NCI-H2029 (cell line): ENCODE data around the gene SDF2L1.
"Not testable (repeated sequence)": the region's sequence is repeated elsewhere in the genome, so short reads cannot be mapped to it uniquely, and the experiment has no call there.

Experiments used
- DNase-seq: peaks from one replicate; lab custom pipeline; 2025; lab: John Stamatoyannopoulos, UW

The SDF2L1 gene, protein sequence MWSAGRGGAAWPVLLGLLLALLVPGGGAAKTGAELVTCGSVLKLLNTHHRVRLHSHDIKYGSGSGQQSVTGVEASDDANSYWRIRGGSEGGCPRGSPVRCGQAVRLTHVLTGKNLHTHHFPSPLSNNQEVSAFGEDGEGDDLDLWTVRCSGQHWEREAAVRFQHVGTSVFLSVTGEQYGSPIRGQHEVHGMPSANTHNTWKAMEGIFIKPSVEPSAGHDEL

DNA sequence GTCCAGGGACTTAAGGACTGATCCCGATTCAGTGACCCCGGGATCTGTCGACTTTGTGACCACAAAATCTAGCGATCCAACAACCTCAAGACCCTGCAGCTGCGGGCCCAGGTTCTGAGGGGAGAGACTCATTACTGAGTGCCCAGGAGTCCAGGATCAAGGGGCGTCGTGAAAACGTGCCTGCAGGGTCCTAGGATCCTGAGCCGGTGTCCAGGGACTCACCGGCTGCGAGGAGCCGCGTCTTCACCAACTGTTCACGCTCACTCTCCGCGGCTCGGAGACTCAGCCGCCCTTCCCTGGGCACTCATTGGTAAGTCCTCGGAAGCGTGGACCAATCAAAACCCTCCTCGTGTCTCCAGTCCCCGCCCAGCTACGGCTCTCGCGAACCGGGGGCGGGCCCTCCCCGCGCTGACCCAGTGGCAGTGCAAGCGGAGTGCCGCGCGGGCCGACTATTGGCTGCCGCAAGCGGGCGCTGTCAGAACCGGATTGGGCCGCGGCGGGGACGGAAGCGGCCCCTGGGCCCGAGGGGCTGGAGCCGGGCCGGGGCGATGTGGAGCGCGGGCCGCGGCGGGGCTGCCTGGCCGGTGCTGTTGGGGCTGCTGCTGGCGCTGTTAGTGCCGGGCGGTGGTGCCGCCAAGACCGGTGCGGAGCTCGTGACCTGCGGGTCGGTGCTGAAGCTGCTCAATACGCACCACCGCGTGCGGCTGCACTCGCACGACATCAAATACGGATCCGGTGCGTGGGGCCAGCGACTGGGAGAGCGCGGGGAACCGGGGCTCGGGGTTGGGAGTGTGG lies at the start of gene SDF2L1:
TSS of gene SDF2L1 (plus strand) at position 514 of the 795 bp plus-strand sequence. CDS start at position 549, 35 bp downstream.
- DNase-seq: peak; percentile 94

DNA sequence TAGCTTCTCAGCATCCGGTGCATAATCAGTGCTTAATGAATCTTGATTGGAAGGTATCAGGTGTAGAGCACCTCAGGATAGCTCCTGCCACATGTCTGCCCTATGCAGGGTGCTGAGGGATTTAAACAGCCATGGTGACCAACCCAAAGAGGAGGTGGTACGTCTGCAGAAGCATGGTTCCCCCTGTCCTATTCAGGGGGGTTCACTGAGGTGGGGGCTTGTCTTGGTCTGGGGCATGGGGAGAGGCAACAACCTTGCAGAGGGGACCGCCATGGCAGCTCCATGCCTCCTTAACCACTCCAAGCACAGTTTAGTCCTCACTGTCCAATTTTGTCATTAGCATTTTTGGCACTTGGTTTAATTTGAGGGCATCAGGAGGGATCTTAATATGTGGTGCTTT lies 49.7 kb upstream of the SDF2L1 start:
- no peak for DNase-seq

DNA sequence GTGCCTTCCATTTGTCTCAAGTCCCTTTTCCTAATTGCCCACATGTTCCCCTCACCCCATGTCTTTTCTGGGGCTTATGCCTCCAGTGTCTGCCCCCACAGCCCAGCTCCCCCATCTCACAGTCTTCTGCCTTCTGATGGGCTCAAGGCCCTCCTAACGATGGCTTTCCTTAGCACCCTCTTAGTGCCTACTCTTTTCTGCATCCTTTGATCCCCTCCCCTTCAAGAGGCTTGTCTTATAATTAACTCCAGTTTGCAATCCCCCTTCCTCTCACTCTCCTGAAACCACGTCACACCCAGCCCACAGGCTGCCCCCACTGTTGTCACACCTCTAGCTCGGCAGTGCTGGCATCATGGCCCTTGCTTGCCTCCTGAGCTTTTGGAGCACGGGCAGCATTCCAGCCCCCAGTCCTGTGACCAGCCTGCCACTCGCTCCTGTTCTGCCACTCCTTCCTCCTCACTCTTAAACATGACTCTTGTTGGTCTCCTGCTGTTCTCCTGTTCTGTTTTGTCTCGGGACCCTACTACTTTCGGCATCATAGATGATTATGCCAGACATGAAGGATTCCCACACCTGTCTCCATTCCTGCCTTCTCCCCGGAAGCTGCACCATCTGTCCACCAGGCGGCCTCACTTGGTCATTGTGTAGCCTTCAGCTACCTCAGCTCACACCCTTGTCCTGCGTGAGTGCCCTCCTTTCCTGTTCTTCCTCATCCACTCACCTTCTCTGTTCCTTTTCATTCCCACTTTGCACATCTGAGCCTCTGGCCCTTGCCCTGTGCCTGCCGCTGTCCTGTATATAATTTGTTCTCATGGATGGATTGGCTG lies 48.5 kb upstream of the SDF2L1 start:
- no peak for DNase-seq

DNA sequence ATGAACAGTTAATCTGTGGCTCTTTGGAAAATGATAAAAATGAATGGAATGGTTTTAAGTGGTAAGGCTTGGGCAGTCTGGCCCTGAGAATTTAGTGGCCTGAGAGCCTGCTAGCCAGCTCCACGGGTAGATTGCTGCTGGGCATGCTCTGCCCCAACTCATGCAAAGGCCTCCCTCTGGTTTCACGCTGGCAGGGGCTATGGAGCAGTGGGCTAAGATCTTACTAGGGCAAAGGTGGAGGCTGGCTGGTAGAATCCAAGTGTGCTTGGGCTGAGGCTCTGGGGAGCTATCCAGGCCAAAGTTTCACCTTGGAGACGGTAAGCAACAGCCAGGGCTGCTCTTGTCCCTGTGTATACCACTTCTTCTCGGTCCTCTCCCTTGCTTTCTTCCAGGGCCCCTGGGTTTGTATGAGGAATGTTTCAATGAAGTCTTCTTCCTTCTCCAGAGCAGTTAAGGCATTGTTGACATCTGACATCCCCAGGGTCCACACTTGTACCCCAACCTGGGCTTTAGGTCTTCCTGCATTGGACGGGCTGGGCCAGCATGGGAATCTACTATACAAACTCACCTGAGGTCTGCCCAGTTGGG lies 47.1 kb upstream of the SDF2L1 start:
- no peak for DNase-seq

DNA sequence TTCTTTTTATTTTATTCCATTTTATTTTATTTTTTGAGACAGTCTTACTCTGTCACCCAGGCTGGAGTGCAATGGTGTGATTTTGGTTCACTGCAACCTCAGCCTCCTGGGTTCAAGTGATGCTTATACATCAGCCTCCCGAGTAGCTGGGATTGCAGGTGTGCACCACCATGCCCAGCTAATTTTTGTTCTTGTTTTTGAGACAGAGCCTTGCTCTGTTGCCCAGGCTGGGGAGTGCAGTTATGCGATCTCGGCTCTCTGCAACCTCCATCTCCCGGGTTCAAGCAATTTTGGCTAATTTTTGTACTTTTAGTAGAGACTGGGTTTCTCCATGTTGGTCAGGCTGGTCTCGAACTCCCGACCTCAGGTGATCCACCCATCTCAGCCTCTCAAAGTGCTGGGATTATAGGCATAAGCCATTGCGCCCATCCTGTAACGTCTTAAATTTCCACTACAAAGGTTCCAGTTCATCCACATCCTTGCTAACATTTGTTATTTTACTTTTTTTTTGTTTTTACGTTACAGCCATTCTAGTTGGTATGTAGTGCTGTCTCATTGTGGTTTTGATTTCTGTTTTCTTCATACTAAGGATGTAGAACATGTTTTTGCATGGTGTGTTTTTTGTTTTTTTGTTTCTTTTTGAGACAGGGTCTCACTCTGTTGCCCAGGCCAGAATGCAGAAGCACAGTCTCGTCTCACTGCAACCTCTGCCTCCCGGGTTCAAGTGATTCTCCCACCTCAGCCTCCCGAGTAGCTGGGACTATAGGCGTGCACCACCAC lies 45.6 kb upstream of the SDF2L1 start:
- DNase-seq: not testable (repeated sequence)

DNA sequence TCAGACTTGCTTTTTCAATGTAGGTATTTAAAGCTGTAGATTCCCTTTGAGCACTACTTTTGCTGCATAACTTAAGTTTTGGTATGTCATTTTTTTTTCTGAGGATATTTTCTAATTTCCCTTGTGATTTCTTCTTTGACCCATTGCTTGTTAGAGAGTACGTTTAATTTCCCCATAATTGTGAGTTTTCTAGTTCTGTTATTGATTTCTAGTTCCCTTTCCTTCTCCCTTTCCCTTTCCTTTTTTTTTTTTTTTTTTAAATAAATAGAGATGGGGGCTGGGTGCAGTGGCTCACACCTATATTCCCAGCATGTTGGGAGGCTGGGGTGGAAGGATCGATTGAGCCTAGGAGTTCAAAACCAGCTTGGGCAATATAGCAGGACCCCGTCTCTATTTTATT lies 43.8 kb upstream of the SDF2L1 start:
- DNase-seq: no peak

DNA sequence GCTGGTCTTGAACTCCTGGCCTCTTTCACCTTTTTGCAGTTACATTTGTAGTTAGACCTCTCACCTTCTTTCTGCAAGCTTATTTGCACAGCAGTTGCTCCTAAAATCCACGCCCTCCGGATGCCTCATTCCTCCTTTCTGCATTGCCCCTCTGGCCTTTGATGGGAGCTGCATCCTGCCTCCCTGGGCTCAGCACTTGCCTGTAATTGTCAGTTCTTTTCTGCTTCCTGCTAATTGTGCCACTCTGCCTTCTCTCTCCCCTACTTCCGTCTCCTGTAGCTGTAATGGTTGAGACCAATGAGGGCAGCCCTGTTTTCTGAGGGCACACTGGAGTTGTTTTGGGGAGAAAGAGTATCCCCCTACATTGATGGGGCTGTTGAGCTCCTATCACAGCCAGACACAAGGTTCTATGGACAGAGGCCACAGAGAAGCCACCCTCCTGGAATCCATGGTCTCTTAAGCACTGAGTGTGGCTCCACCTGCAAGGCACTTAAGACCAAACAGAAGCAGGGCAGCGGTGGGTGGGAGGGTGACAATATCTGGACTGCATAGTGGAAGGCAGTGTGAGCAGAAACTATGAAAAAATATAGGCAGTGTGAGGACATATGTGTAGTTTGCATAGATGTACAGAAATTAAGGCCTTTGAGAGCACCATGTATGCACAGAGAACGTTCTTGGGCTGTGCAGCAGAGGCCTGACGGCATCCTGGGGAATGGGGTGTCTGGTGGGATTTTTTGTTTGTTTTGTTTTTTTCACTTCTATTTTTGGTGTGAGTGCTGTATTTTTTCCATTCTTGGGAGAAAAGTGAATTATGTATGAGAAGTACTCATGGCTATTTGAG lies 42.8 kb upstream of the SDF2L1 start:
- DNase-seq: no peak

DNA sequence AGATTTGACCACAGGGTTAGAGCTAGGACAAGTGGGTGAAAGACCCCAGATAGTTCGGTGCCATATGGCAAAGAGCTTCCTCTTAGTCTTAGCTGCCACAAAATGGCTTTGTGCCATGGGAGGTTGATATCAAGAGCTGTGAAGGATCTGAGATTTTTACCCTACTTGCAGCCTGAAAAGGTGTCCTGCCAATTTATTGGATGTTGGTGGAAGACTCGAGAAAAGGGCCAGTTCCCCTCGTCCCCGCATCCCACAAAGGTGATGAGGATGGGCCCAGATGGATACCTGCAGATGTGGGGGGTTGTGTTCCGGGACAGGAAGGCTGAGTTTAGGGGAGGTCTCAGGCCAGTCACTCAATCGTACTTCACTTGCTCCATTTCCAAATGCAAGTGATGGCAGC lies 39.5 kb upstream of the SDF2L1 start:
- no peak for DNase-seq

DNA sequence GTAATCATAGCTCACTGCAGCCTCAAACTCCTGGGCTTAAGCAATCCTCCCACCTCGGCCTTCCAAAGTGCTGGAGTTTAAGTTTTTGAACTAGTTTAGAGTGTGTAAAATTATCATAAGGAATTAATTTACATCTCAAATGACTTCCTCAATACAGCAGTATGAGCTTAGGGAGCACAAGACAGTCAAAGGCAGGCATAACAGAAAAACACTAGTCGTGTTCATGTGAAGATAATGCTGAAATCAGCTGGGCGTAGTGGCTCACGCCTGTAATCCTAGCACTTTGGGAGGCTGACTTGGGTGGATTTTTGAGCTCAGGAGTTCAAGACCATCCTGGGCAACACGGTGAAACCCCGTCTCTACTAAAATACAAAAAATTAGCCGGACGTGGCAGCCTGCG lies 38.1 kb upstream of the SDF2L1 start:
- DNase-seq: no peak

DNA sequence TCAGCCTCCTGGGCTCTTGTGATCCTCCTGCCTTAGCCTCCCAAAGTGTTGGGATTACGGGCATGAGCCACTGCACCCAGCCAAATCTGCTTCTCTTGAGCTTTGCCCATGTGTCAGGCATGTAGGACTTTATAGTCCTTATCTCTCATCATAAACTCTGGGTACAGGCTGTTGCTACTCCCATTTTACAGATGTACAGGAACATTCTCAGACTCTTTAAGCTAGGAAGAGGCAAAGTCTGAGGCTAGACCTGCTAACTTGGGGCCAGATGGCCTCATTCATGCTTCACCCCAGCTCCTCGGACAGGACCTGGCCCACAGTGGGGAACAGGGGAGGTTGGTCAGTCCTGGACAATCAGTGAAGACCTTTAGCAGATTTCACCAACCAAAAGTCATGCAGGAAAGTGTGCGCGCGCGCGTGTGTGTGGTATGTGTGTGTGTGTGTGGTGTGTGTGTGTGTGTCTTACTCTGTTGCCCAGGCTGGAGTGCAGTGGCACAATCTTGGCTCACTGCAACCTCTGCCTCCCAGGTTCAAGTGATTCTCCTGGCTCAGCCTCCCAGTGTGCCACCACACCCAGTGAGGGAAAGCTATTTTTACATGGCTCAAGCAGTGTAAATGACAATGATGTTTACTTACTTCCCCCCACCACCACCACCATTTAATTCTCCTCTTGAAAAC lies 36.1 kb upstream of the SDF2L1 start:
- no peak for DNase-seq

DNA sequence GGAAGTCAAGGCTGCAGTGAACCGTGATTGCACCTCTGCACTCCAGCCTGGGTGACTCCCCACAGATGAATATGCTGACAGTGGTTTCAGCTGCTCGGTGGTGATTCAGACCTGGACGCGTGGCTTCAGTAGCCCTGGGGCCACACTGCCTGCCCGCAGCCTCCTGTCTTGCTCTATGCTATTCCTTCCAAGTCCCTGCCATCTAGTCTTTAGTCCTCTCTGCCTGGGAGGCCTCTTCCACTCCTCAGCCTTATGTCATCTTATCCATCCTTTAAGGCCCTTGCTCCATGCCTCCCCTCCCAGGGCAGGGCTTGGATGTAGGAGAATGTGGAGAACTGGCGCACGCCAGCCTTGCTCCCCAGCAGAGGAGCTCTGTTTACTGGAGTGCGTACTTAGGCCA lies 35.3 kb upstream of the SDF2L1 start:
- no peak for DNase-seq

DNA sequence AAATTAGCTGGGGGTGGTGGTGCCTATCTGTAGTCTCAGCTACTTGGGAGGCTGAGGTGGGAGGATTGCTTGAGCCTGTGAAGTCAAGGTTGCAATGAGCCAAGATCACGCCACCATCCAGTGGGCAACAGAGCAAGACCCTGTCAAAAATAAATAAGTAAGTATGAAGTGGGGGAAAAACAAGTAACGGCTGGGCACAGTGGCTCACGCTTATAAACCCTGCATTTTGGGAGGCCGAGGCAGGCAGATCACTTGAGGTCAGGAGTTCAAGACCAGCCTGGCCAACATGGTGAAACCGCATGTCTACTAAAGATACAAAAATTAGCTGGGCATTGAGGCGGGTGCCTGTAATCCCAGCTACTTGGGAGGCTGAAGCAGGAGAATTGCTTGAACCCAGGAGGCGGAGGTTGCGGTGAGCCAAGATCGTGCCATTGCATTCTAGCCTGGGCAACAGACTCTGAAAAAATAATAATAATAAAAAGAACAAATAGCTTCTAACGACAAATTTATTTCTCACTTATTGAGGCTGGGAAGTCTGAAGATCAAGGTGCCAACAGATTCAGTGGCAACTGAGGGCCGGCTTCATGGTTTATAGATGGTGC lies 32.4 kb upstream of the SDF2L1 start:
- DNase-seq: not testable (repeated sequence)

DNA sequence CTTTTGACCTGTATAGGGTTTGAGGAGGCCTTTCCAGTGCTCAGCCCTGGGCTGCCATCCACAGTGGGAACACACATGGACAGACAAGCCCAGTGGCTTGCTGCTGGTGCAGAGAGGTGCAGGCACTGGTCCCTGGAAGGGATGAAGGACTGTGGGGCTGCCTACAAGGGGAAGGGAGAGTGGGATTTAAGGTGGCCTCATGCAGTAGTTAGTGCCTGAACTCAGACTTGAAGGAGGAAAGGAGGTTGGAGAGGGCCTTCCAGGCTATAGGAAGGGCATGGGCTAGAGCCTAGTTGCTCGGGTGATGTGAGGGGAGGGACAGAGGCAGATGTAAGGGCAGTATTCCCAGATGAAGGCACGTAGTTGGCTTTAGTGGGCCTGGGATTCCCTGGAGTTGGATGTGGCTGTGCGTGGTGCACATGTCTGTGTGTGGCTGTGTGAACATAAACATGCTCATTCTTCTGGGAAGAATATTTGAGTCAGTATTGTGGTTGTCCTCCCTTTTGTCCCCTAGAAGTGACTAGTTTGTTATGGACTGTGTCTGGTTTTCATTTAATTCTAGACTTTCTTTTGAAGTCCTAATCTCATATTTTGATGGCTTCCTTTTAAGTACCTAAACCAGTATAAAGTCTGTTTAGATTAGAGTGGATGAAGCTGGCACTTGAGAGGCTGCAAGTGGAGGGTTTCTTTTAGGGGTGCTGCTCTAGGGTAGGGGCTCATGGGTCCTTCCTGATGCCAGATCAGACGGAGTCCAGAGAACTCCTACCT lies 30.7 kb upstream of the SDF2L1 start:
- DNase-seq: no peak

DNA sequence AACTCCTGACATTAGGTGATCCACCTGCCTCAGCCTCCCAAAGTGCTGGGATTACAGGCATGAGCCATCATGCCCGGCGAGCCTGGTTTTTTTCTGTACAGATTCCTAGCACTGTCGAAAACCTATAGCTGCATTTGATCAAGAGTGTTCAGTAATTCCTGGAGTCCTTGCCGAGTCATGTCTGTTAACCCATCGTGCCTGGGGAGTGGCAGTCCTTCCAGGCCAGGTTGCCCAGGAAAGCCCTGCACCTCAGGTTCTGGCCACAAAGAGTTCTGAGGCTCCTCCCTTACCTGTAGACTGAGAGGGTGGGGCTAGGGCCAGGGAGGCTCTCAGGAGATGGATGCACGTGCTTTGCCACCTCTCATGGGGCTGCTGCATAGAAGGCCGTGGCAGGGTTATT lies 29.2 kb upstream of the SDF2L1 start:
- no peak for DNase-seq

DNA sequence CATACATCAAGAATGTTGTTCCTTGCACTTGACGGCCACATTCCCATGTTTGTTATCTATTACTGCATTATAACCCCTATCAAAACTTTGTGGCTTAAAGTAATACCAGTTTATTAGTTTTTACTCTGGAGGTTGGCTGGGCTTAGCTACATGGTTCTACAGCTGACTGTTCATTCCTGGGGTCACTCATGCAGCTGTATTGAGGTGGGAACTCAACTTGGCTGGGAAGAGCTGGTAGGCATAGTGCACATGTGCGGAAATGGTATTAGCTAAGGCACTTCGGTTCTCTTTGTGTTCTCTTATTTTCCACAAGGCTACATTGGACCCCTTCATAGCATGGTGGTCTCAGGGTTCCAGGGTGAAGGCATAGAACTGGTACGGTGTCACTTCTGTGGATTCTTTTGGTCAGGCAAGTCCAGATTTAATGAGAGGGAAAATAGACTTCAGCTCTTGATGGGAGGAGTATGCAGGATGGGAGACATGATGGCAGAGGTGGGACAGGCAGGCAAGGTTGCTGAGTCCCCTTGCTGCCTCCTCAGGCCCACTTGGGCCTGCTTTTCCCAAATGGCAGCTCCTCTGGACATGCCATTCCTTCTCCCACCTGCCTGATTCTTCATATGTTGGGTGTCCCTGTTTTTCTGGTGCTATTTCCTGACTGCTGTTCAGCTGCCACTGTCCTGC lies 28.4 kb upstream of the SDF2L1 start:
- no peak for DNase-seq

DNA sequence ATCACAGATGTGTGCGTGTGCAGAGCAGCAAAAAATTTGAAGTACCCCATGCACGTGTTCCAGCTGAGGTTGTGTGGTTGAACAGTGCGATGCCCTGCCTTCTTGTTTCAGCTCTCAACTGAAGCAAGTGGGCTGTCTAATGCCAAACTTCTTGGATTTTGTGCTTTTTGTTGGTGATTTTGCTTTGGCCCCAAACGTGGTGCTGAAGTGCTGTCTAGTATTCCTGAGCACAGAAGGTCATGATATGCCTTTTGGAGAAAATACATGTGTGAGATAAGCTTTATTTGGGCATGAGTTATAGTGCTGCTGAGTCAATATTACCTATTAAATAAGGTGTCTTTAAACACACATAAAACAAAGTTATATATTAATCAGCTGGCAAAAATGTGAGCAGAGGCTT lies 26.4 kb upstream of the SDF2L1 start:
- no peak for DNase-seq

DNA sequence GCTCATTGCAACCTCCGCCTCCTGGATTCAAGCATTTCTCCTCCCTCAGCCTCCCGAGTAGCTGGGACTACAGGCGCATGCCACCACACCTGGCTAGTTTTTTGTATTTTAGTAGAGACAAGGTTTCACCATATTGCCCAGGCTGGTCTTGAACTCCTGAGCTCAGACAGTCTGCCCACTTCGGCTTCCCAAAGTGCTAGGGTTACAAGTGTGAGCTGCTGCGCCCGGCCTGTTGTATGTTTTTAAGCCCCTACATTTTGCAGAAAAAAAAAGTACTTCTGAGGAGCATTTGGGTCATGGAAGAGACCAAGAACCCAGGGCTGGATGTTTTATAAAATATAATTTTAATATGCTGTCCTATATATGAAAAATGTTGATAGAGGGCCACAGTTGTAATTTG lies 24.8 kb upstream of the SDF2L1 start:
- DNase-seq: not testable (repeated sequence)

DNA sequence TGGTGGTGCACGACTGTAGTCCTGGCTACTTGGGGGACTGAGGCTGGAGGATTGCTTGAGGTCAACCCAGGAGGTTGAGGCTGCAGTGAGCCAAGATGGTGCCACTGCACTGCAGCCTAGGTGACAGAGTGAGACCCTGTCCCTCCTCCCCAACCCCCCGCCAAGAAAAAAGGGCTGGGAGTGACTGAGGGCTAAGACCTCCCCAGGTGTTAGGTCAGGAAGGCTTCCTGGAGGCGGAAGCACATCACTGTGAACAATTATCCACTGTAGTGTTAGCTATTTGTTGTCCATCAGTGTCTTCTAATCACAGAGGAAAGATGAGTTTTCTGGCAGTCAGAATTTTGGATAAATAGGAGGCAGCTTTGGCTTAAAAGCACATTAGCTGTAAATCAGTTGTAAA lies 21.1 kb upstream of the SDF2L1 start:
- DNase-seq: no peak
